Thyroid gland (tissue), 4 donors: ENCODE results near the gene PKM.
"Not testable (repeated sequence)": the region's sequence is repeated elsewhere in the genome, so short reads cannot be mapped to it uniquely, and the experiment has no call there.

Experiments used
- CTCF ChIP-seq, 6 experiments: fragments of 200-600 bp in 3 of 6; fragments of 450-650 bp in 3 of 6; sonication (generic) in 3 of 6; IDR thresholded peaks; one replicate each; pipeline ENCODE4 v1.5.1; 2016 to 2019; ENCODE audit warnings: antibody characterized with exemption in 6 of 6, mild to moderate bottlenecking in 2 of 6, inconsistent platforms in 1 of 6, moderate library complexity in 1 of 6
- POLR2A ChIP-seq, 2 donors: fragments of 450-650 bp; IDR thresholded peaks; one replicate each; pipeline ENCODE4 v1.6.1; 2017; ENCODE audit warnings: antibody characterized with exemption in 2 of 2, mild to moderate bottlenecking in 2 of 2, moderate library complexity in 1 of 2

- TF ChIP-seq POLR2A, CTCF (IDR thresholded peaks at IDR 0.05): not testable (repeated sequence)
Measured at GRCh38 chr15:72275635-72276325, 44.8 kb upstream of the PKM start.
